ENCODE measurements around the gene NUDT4. TPM values are rescaled to one million over a fixed set of nuclear protein-coding genes. Genes with fewer than 3 reads are reported as not detected.
"Not testable (repeated sequence)": the region's sequence is repeated elsewhere in the genome, so short reads cannot be mapped to it uniquely, and the experiment has no call there.

NUDT4 gene
- total and polyA plus RNA-seq, 9 of the 15 experiments (the other 6 are each of a cell fraction or from before 2014, with no cell fraction given): 38.1 to 164 (median 99.2) TPM

GRCh38 chr12:93432031-93432430 lies 54.3 kb downstream of the NUDT4 start:
- intact Hi-C loops (cut with micrococcal nuclease); ATAC-seq; H4K20me1 ChIP-seq (replicated peaks; ENCODE audit: control insufficient read depth, insufficient read depth, low read length); BruUV-seq (replicated peaks); DNase-seq (ENCODE audit: extremely low read depth in 1 of 4, low spot score in 3 of 4); H3K27me3 ChIP-seq (ENCODE audit: control insufficient read depth in 2 of 2, insufficient read depth in 2 of 2, low read length in 2 of 2); H3K9ac ChIP-seq (ENCODE audit: insufficient read depth in 1 of 2, low read depth in 2 of 2, low read length in 2 of 2); CTCF ChIA-PET (ENCODE audit: low intra/inter-chr PET ratio); FAIRE-seq; H3K9me1 ChIP-seq (ENCODE audit: control insufficient read depth, insufficient read depth, low read length); H3K27ac ChIP-seq (ENCODE audit: extremely low read depth, low read depth, low read length); in situ Hi-C loops (cut with MboI); H3K9me3 ChIP-seq (replicated peaks; ENCODE audit: control insufficient read depth, insufficient read depth, low read depth, low read length); H3K4me2 ChIP-seq (ENCODE audit: insufficient read depth, low read length); H2AFZ ChIP-seq (ENCODE audit: low read depth, low read length); H3K4me3 ChIP-seq: not testable (repeated sequence)
- WGBS (ENCODE audit: insufficient coverage, low coverage, missing lambda C conversion rate): 86% methylated on average over 6 of the region's 6 CpGs
- POLR2A ChIA-PET: interaction anchor here (1.0 kb wide), 2 partner anchors 10 to 11 kb away, joined by 4 read pairs; partner anchors contain the start of gene UBE2N
- H3K4me1 ChIP-seq (replicated peaks in 1 of 2; ENCODE audit: control insufficient read depth in 2 of 2, insufficient read depth in 2 of 2, low read length in 2 of 2): peaks cover 12 to 14% of the 10 kb centered on the region in 2 experiments; a peak in 4 of 5 replicates
- H3K36me3 ChIP-seq (ENCODE audit: control insufficient read depth, insufficient read depth, low read length): peaks cover 11% of the 10 kb centered on the region
- H3K79me2 ChIP-seq (ENCODE audit: control insufficient read depth, insufficient read depth, low read length): peaks cover 98% of the 10 kb centered on the region

- ChIA-PET CTCF (ENCODE audit: low intra/inter-chr PET ratio) (interaction anchor here (0.6 kb wide), 1 partner anchor 451 kb away, joined by 3 read pairs; no protein-coding TSS in a partner anchor), POLR2A (interaction anchor here (0.7 to 1.3 kb wide), 2 partner anchors 8 to 12 kb away, joined by 3 read pairs; no protein-coding TSS in a partner anchor)
- Histone ChIP-seq H3K9me3 (replicated peaks; ENCODE audit: control insufficient read depth, insufficient read depth, low read depth, low read length) (no peaks in the 10 kb centered on the region), H3K79me2 (ENCODE audit: control insufficient read depth, insufficient read depth, low read length) (peaks cover 98% of the 10 kb centered on the region), H3K36me3 (ENCODE audit: control insufficient read depth, insufficient read depth, low read length) (peaks cover 18% of the 10 kb centered on the region), H3K4me3 (no peak overlapping the region), H3K27ac (ENCODE audit: extremely low read depth, low read depth, low read length) (peak overlapping the region; percentile 15; the same call in 1 of the 3 replicates), H3K27me3 (ENCODE audit: control insufficient read depth in 2 of 2, insufficient read depth in 2 of 2, low read length in 2 of 2) (no peaks in the 10 kb centered on the region), H3K4me1 (replicated peaks in 1 of 2; ENCODE audit: control insufficient read depth in 2 of 2, insufficient read depth in 2 of 2, low read length in 2 of 2) (peaks cover 15 to 21% of the 10 kb centered on the region in 2 experiments), H3K9me1 (ENCODE audit: control insufficient read depth, insufficient read depth, low read length) (peaks cover 7% of the 10 kb centered on the region), H2AFZ (ENCODE audit: low read depth, low read length) (no peak overlapping the region), H3K4me2 (ENCODE audit: insufficient read depth, low read length) (no peak overlapping the region), H3K9ac (ENCODE audit: insufficient read depth in 1 of 2, low read depth in 2 of 2, low read length in 2 of 2) (no peak overlapping the region), H4K20me1 (replicated peaks; ENCODE audit: control insufficient read depth, insufficient read depth, low read length) (peaks cover 18% of the 10 kb centered on the region)
- DNase-seq (ENCODE audit: extremely low read depth in 1 of 4, low spot score in 3 of 4) (no peak), ATAC-seq (no peak), FAIRE-seq (no peak)
- WGBS (ENCODE audit: insufficient coverage, low coverage, missing lambda C conversion rate): 85% methylated on average over 5 of the region's 5 CpGs
- BruUV-seq (replicated peaks): no TSS peak
- intact Hi-C loops (cut with micrococcal nuclease): no loop called here
- in situ Hi-C loops (cut with MboI): no loop called here
- TF ChIP-seq HDAC2 (IDR thresholded peaks at IDR 0.05): no peak
- no peak for TF ChIP-seq PREB (CRISPR knock-in tag; IDR thresholded peaks at IDR 0.05)
- TF ChIP-seq SMARCA4 (IDR thresholded peaks at IDR 0.05): no peak
- TF ChIP-seq POLR3G (IDR thresholded peaks at IDR 0.05; ENCODE audit: extremely low read depth, insufficient read length, insufficient replicate concordance): no peak
- TF ChIP-seq NBN (IDR thresholded peaks at IDR 0.05; ENCODE audit: low read depth): no peak
- TF ChIP-seq FOSL1 (tag; conservative IDR thresholded peaks at IDR 0.05): no peak
- TF ChIP-seq UBTF (IDR thresholded peaks at IDR 0.05; ENCODE audit: borderline replicate concordance in 1 of 2, low read depth in 2 of 2, low read length in 2 of 2): no peak
- TF ChIP-seq CTCFL (IDR thresholded peaks at IDR 0.05; ENCODE audit: borderline replicate concordance, insufficient read depth, low read depth, low read length, poor library complexity, severe bottlenecking): no peak
- TF ChIP-seq ZNF76 (CRISPR knock-in tag; IDR thresholded peaks at IDR 0.05; ENCODE audit: borderline replicate concordance): no peak
Observed at GRCh38 chr12:93434256-93434865, 56.6 kb downstream of the NUDT4 start.
